Measurements from ENCODE around the gene ELP6.

Gene ELP6

GRCh38 chr3:47504113-47504512 is 9.4 kb downstream of the ELP6 start:
- no peak overlapping the region for H3K27ac ChIP-seq
- no peak for TF ChIP-seq CTCF (conservative IDR thresholded peaks at IDR 0.05)

GRCh38 chr3:47503033-47503432 is 10.5 kb downstream of the ELP6 start:
- TF ChIP-seq CTCF (conservative IDR thresholded peaks at IDR 0.05), result no peak
- H3K27ac ChIP-seq, result no peak overlapping the region

- H3K27ac ChIP-seq, result no peak overlapping the region
Measured at GRCh38 chr3:47496892-47497291, 16.6 kb downstream of the ELP6 start.

GRCh38 chr3:47495886-47496285 is 17.6 kb downstream of the ELP6 start:
- H3K27ac ChIP-seq, result no peak overlapping the region
- no peak for TF ChIP-seq CTCF (conservative IDR thresholded peaks at IDR 0.05)

More at GRCh38 chr3:47496892-47497291, 16.6 kb downstream of the ELP6 start:
- TF ChIP-seq CTCF (conservative IDR thresholded peaks at IDR 0.05), result no peak

GRCh38 chr3:47495111-47495510 is 18.4 kb downstream of the ELP6 start:
- H3K27ac ChIP-seq, result no peak overlapping the region
- no peak for TF ChIP-seq CTCF (conservative IDR thresholded peaks at IDR 0.05)

GRCh38 chr3:47491777-47492176 is 21.7 kb downstream of the ELP6 start:
- H3K27ac ChIP-seq, result no peak overlapping the region
- no peak for TF ChIP-seq CTCF (conservative IDR thresholded peaks at IDR 0.05)

GRCh38 chr3:47491186-47491585 is 22.3 kb downstream of the ELP6 start:
- H3K27ac ChIP-seq, result no peak overlapping the region
- no peak for TF ChIP-seq CTCF (conservative IDR thresholded peaks at IDR 0.05)

GRCh38 chr3:47487265-47487664 is 26.2 kb downstream of the ELP6 start:
- H3K27ac ChIP-seq, result no peak overlapping the region
- no peak for TF ChIP-seq CTCF (conservative IDR thresholded peaks at IDR 0.05)
